GM19193 (cell line): ENCODE data around the gene GRIA2.

Experiments used
- POLR2A ChIP-seq: IDR thresholded peaks from 4 replicates; pipeline ENCODE4 v1.6.1; 2011; ENCODE audit not compliant: insufficient read depth, insufficient read length; ENCODE audit errors: extremely low read depth

Gene GRIA2

GRCh38 chr4:157226601-157227000 lies 6.1 kb downstream of the GRIA2 start:
- no peak for TF ChIP-seq POLR2A

GRCh38 chr4:157231525-157231924 lies 11.0 kb downstream of the GRIA2 start:
- no peak for TF ChIP-seq POLR2A

GRCh38 chr4:157242871-157243270 lies 22.3 kb downstream of the GRIA2 start:
- no peak for TF ChIP-seq POLR2A

- no peak for TF ChIP-seq POLR2A
Measured at GRCh38 chr4:157244348-157244747, 23.8 kb downstream of the GRIA2 start.

- TF ChIP-seq POLR2A, result no peak
Measured at GRCh38 chr4:157245351-157245750, 24.8 kb downstream of the GRIA2 start.

GRCh38 chr4:157246964-157247363 lies 26.4 kb downstream of the GRIA2 start:
- no peak for TF ChIP-seq POLR2A

GRCh38 chr4:157265281-157265680 lies 44.8 kb downstream of the GRIA2 start:
- no peak for TF ChIP-seq POLR2A

GRCh38 chr4:157270108-157270507 lies 49.6 kb downstream of the GRIA2 start:
- TF ChIP-seq POLR2A, result no peak

GRCh38 chr4:157270552-157270951 lies 50.0 kb downstream of the GRIA2 start:
- TF ChIP-seq POLR2A, result no peak

GRCh38 chr4:157271166-157271869 lies 50.8 kb downstream of the GRIA2 start:
- no peak for TF ChIP-seq POLR2A

GRCh38 chr4:157280673-157281072 lies 60.1 kb downstream of the GRIA2 start:
- no peak for TF ChIP-seq POLR2A

GRCh38 chr4:157282019-157282418 lies 61.5 kb downstream of the GRIA2 start:
- no peak for TF ChIP-seq POLR2A

- TF ChIP-seq POLR2A, result no peak
Measured at GRCh38 chr4:157287445-157287844, 66.9 kb downstream of the GRIA2 start.

GRCh38 chr4:157290622-157291021 lies 70.1 kb downstream of the GRIA2 start:
- TF ChIP-seq POLR2A, result no peak

GRCh38 chr4:157291071-157291470 lies 70.5 kb downstream of the GRIA2 start:
- TF ChIP-seq POLR2A, result no peak

- TF ChIP-seq POLR2A, result no peak
Measured at GRCh38 chr4:157293673-157294072, 73.1 kb downstream of the GRIA2 start.

GRCh38 chr4:157294575-157294974 lies 74.0 kb downstream of the GRIA2 start:
- no peak for TF ChIP-seq POLR2A
